Amygdala (tissue), 56 donors: ENCODE results near the gene M1AP.

ENCODE experiments used
- DNase-seq, 56 donors: peaks; one replicate each; lab custom pipeline; 2025; lab: John Stamatoyannopoulos, UW

M1AP gene, protein sequence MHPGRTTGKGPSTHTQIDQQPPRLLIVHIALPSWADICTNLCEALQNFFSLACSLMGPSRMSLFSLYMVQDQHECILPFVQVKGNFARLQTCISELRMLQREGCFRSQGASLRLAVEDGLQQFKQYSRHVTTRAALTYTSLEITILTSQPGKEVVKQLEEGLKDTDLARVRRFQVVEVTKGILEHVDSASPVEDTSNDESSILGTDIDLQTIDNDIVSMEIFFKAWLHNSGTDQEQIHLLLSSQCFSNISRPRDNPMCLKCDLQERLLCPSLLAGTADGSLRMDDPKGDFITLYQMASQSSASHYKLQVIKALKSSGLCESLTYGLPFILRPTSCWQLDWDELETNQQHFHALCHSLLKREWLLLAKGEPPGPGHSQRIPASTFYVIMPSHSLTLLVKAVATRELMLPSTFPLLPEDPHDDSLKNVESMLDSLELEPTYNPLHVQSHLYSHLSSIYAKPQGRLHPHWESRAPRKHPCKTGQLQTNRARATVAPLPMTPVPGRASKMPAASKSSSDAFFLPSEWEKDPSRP

DNA sequence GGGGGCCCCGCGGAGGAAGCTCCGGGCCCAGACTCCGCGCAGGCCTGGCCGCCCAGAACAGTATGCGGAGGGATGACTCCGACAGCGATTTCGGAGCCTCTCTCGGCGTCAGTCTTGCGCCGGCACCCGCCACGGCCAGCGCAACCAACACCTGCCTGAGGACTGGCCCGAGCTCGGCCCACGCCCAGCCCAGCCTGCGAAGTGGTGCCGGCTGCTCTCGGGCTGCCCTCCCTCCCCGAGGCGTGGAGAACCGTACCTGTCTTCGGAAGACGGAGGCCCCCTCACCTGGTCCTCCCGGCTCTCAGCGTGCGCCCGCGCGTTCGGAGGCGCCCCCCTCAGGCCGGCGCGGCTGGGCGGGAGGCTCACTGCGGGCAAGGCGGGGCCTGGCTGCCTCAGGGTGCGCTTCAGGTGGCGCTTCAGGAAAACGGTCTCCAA is at the start of gene M1AP:
Gene M1AP (minus strand): TSS at position 322 of the 435 bp plus-strand sequence. CDS start 8,055 bp downstream, outside the sequence.
- DNase-seq = peak in 3 of 56 donors; percentile 12 to 33 (median 16)

DNA sequence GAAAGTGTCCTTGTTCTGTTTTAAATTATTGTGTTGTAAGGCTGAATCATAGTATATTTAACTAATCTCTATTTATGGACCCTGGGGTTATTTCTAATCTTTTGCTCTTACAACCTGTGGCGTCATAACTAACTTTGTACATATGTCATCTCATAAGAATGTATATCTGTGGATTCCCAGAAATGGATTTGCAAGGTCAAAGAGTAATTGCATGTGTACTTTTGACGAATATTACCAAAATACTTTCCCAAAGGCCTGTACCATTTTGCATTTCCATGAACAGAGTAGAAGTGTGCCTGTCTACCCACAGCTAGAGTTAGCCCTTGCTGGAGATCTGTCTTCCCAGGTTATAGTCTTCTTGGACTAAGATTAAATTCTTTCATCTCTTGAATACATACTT is 48.7 kb upstream of the M1AP start:
- DNase-seq = no peak

DNA sequence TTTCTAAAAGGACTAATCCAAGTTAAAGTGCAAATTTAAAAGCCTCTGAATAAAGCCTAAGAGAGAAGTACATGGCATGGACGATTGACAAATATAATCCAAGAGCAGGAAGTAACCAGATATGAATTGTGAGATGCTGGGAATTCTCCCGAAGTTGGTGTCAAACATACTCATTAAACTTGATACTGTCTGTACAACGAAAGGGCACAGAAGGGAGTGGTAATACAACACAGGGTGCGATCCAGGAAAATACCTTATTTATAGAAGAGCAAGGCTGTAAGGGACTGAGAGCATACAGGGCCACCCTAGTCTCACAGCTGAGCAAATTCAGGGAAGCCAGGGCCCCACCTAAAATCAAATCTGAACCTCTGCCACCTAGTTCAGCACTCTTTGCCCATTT is 47.5 kb upstream of the M1AP start:
- DNase-seq = no peak

DNA sequence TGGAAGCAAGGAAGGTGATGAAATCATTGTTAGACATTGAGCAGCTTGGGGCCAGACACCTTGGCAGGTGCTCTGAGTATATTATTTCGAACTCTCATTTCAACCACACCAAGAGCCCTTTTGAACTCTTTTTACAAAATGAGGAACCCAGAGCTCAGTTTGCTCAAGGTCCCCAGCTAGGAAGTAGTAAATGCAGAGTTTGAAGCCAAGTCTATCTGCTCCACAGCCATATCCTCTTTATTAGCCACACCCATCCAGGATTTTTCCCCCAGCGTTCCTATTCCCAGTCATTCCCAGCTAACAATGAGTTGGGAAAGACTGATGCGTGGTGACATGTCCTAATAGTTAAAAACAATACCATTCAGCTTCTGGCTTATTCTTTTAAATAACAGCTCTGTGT is 46.2 kb upstream of the M1AP start:
- no peak for DNase-seq

DNA sequence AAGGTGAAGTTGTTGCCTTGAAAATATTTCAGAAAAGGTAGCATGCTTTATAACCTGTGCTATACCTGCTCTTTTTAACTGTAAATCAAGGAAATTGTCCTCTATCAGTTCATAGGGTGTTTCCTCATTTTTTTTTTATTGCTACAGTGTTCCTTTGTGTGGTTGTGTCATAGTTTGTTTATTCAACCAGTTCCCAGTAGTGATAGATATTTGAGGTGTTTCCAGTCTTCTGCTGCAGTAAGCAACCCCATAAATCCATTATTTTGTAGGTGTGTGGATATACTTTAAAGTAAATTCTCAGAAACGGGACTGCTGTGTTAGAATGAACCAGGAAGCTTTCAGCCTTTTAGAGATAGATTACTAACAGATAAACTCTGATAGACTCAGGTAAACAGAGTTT is 45.5 kb upstream of the M1AP start:
- DNase-seq = no peak

DNA sequence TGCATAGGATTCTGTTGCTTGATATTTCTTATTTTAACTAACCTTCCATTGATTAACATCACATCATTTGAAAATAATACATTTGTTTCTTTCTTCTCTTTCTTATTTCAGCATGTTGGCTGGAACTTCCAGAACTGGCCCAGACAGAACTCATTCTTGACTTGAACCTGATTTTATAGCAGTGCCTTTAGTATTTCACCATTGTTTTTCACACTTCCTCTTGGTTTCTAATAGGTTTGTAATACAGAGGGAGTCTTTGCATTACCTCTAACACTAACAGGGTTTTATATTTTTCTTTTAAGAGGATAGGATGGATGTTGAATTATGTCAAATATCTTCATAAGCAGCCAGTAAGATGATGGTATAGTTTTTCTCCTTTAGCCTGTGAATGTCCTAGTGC is 45.1 kb upstream of the M1AP start:
- no peak for DNase-seq

DNA sequence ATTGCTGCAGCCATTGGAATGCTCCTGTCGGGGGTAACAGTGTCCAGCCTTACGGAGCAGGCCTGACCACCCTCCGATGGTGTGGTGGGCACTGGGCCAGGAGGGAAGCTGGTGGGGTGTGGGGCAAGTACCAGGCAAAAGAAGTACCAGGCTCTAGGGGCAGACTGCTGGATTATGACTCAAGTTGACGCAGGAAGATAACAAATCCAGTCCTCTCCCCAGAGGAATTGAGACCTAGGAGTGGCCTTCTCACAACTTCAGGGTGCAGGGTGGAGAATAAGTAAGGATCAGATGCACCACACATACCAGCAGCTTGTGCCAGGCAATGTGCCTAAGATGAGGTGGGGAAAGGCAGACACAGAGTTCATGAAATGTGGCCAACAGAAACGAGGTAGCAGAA is 43.8 kb upstream of the M1AP start:
- DNase-seq = no peak

DNA sequence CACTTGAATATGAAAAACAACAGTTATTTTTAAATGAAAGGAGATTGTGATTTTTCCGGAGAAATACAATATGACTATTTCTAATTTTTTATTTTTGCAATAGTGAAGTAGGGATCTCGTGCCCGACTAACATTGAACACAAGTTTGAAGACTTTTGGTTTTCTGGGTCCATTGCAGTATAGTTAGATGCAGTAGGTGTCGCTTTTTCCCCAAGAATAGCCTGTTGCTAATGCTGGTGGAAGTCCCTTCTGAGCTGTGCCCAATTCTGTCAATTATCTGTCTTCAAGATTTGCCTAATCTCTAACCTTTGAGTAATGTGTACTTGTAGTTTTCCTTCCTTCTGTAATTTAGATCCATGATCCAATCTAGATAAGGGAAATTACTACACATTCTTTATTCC is 42.4 kb upstream of the M1AP start:
- peak in 8 of 56 donors; percentile 1 to 52 (median 19) for DNase-seq

DNA sequence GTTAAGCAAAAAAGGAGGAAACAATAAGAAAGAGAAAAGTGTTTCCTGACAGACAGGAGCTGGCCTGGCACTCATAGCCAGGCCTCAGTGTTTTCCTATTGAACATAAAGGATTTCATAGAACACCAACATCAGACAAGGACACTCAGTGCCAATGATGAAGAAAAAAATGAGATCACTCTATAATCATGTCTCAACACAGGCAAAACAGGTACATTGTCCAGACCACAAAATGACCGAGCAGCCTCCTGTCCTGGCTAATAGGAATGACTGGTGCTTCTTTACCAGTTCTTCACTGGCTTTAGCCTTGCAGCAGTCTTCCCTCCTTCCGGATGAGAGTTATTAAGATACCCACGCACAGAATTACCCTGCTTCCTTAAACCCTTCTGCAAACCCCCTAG is 41.5 kb upstream of the M1AP start:
- no peak for DNase-seq

DNA sequence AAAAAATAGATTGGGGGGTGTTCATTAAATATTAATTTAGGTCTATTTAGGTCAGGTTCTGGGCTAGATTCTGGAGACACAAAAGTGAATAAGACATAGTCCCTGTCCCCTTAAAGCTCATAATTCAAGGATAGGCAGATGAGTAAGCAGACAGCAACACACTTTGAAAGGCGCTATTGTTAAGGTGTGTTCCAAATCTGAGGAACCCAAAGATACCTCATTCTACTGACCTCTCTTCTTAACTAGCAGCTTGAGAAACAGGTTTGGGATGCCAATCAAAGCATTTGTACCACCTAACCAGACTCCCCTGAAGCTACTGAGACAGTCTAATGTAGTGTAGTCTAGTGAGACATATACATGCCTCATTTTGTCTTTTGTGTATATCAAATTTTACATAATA is 40.8 kb upstream of the M1AP start:
- no peak for DNase-seq

DNA sequence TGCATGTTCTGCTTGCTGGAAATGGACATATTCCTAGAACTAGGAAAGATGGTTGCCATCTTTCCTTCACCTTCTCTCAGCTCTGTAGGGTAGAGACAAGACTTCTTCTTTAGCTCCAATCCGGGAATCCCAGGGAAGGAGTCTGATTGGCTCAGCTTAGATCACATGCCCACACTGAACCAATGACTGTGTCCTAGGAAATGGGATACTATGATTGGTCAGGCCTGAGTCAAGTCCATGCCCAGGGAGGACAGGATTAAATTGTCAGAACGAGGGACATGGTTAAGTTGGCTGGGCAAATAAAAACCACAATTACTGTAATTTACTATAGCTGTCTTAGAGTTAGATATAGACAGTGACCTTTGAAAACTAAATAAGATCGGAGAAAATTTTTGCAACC is 37.3 kb upstream of the M1AP start:
- no peak for DNase-seq

DNA sequence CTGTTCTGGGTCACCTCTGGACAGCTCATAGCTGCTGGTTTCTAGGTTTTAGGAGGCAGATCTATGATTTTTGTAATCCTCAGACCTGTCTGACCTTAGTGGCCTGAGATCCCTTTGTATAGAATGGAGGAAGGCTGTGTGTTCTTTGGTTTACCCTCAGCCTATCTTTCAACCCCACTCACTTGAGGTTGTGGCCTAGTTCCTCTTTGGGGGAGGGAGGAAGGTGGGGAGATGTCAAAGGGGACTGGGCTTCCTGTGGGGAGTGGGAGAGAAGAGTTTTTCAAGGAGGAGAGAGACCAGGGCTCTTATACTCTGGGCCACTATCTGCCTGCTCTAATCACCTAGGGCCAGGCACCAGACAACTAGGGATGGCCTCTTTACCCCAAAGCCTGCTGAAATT is 34.4 kb upstream of the M1AP start:
- no peak for DNase-seq

DNA sequence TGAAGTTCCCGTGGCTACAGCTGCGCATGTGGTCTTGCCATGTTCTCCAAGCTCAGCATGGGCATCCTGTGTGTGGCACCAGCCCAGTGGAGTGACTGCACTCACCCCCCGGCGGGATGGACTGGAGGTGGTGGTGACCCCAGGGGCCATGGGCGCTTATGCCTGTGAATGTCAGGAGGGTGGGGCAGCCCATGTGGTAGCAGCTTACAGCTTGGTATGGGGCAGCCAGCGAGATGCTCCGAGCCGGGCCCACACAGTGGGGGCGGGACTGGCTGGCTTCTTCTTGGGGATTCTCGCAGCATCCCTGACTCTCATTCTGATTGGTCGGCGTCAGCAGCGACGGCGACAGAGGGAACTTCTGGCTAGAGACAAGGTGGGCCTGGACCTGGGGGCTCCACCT is 31.5 kb upstream of the M1AP start:
- no peak for DNase-seq

DNA sequence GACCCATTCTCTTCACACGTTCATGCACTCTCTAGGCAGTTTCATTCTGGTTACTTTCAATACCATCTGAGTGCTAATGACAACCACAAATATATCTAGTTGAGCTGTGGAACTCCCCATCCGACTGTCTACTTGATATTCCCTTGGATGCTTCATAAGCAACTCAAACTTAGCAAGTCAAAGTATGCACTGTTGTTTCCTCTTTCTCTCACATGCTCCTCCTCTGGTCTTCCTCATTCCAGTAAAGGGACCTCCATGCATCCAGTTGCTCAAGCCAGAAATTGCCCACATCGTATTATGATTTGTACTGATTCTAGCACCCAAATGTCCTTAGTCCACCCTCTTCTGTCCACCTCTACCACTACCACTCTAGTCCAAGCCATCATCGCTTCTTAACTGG is 28.2 kb upstream of the M1AP start:
- DNase-seq = no peak

DNA sequence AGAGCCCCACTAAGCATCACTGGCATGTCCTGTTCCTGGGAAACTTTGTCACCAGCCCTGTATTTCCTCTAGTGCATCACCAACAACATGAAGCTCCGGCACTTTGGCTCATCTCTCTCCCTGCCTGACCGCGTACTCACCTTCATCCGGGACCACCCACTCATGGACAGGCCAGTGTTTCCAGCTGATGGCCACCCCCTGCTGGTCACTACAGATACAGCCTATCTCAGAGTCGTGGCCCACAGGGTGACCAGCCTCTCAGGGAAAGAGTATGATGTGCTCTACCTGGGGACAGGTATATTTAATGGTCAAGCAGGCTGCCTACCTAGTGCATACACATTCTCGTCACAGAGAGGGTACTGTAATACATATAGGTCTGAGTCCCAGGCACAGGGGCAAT is 27.0 kb upstream of the M1AP start:
- no peak for DNase-seq

DNA sequence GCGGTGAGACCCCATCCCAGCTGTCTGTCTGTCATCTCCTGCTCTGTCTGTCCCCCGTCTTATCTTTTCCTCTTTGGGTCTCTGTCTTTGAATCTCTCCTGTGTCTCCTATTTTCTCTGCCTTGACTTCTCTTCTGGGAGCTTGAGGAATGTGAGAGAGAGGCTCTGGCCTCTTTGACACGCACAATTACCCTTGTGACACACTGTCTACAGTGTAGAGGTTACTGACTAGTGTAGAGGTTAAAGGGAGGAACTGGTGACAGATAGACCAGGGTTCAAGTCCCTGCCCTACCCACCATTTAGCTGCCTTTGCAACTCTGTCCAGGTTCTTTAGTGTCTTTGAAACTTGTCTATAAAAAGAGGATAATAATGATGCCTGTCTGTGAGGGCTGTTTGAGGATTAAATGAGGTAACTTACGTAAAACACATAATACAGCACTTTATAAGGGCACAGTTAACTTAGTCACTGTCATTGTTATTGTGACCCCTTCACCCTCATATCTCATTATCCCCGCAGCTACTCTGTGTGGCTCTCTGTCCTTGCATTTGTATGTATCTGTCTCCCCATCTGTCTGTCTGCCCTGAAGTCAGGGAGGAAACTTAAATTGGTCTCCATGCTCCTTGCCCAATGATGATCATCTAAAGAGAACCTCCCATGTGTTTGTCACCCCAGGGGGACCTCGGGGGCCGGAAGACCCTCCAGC is 25.8 kb upstream of the M1AP start:
- no peak for DNase-seq

DNA sequence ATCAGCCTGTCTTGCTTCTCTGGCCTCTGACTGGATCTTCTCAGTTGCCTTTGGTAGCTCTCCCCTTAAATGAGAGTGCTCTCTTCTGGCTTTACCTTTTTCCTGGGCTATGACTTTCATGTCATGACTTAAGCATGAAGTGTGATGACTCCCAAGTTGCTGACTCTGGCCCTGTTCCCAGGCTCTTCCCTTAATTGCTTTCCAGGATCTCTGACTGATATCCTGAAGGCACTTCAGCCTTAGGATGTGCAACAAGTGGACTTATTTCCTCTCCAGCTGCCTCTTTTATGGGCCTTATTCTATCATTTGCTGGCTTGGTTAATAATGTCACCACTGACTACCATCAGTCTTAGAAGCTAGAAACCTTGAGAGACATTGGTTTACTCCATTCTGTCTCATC is 23.3 kb upstream of the M1AP start:
- no peak for DNase-seq

DNA sequence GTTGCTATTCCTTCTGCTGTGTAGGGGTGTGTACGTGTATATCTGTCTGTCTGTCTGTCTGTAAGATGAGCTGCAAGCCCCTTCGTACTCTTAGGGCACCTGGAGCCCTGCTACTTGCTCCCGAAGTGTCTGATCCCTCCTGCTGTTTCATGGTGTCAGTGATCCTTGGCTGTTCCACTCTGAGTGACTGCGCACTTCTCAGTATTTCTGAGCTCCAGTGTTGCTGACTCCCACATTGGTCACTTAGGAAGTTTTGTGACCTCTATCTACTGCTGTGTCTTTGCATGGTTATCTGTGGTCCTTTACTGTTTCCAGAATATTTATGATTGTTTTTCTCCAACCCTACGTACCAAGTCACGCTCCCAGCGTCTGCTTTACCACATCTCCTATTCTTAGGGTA is 22.1 kb upstream of the M1AP start:
- DNase-seq = no peak

DNA sequence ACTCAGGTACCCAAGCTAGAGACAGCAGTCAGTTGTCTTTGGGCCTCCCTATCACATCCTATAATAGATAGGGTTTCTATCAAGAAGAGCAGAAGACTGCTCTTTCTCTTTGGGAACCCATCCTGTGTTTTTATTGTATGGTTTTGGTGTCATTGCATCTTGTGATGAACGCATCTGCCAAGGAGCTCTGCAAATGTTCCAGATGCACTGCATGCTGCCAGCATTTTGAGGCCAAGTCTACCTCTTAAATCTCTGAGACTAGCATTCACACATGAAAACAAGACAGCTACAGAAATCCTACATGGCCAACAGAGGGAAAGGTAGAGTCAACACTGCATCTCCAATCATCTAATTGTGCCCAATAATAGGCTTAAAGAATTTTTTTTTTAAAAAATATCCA is 20.0 kb upstream of the M1AP start:
- no peak for DNase-seq

DNA sequence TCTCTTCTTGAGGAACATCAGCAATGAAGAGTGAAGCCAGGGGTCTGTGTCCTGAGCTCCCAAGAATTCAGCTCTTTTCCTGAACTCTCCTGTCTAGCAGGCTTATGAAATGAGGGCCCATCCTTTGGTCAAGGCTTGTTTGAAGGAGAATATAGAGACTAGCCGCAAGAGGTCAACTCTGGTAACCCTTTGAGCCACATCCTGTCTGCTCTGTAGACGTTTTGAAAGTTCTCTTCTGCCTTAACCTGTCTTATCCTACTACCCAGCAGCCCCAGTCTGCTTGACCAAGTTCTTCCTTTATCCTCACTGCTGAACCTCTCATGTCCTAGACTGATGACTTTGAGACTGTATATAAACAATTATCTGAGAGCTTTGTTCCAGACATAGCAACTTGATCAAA is 11.3 kb upstream of the M1AP start:
- no peak for DNase-seq

DNA sequence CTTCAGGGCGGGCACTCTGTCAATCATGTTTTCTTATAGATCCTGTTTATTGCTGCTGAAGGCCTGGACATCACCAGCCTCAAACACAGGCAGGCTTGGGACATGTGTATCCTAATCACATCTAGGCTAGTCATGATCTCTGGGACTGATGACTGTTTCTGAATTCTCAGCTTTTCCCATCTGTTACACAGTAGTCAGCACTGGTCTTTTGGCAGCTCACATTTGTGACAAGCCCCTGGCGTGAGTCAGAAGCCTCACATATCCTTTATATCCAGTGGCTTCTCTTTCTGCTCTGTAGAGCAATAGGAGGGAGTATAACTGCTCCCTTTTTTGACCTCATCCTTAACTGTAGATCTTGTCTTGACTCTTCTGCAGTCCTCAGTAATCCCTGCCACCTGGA is 10.4 kb upstream of the M1AP start:
- DNase-seq = no peak

DNA sequence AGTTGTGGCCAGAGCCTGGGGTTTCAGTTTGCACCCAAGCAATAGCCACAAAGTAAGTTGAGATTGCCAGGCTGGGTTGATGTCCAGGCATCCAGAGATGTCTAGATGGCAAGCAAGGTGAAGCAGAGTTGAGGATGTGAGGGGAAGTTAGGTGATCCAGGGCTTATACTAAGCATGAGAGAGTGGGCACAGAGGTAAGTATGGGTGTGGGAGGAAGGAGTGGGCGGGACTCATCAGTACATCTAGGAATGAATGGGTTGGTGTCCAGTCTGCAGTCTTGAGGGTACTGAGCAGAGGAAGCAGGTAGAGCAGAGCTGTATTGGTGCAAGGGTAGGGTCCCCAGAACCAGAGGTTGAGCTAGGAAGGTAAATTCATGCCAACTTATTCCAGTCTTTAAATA is 7.4 kb upstream of the M1AP start:
- DNase-seq = no peak
